Measurements from ENCODE around the gene FCRL6.

DNA sequence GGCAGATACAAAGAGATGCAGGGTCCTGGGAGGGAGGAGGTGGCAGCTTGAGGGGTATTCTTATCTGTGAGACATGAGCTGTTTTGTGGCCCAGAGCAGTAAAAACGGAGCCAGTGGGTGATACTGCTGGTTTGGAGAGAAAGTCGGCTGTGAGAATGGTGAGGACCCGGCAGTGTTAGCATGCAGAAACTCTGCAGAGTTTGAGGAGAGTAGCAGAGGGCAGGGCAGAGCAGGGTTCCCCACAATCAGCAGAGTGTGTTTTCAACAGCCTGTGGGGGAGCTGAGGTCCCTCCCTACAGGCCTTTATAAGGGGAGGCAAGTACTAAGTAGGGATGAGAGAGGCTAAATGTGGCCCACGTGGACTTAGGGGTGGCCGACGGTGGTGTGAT is 24.9 kb downstream of the FCRL6 start:
- no peak for TF ChIP-seq POLR2AphosphoS5 (IDR thresholded peaks at IDR 0.05; ENCODE audit: low read depth, low read length)
- TF ChIP-seq SIN3A (IDR thresholded peaks at IDR 0.05; ENCODE audit: borderline replicate concordance, insufficient read depth, low read depth, low read length): no peak
- TF ChIP-seq, protein P1, sequence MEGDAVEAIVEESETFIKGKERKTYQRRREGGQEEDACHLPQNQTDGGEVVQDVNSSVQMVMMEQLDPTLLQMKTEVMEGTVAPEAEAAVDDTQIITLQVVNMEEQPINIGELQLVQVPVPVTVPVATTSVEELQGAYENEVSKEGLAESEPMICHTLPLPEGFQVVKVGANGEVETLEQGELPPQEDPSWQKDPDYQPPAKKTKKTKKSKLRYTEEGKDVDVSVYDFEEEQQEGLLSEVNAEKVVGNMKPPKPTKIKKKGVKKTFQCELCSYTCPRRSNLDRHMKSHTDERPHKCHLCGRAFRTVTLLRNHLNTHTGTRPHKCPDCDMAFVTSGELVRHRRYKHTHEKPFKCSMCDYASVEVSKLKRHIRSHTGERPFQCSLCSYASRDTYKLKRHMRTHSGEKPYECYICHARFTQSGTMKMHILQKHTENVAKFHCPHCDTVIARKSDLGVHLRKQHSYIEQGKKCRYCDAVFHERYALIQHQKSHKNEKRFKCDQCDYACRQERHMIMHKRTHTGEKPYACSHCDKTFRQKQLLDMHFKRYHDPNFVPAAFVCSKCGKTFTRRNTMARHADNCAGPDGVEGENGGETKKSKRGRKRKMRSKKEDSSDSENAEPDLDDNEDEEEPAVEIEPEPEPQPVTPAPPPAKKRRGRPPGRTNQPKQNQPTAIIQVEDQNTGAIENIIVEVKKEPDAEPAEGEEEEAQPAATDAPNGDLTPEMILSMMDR (IDR thresholded peaks at IDR 0.05): no peak
- TF ChIP-seq, protein P2, sequence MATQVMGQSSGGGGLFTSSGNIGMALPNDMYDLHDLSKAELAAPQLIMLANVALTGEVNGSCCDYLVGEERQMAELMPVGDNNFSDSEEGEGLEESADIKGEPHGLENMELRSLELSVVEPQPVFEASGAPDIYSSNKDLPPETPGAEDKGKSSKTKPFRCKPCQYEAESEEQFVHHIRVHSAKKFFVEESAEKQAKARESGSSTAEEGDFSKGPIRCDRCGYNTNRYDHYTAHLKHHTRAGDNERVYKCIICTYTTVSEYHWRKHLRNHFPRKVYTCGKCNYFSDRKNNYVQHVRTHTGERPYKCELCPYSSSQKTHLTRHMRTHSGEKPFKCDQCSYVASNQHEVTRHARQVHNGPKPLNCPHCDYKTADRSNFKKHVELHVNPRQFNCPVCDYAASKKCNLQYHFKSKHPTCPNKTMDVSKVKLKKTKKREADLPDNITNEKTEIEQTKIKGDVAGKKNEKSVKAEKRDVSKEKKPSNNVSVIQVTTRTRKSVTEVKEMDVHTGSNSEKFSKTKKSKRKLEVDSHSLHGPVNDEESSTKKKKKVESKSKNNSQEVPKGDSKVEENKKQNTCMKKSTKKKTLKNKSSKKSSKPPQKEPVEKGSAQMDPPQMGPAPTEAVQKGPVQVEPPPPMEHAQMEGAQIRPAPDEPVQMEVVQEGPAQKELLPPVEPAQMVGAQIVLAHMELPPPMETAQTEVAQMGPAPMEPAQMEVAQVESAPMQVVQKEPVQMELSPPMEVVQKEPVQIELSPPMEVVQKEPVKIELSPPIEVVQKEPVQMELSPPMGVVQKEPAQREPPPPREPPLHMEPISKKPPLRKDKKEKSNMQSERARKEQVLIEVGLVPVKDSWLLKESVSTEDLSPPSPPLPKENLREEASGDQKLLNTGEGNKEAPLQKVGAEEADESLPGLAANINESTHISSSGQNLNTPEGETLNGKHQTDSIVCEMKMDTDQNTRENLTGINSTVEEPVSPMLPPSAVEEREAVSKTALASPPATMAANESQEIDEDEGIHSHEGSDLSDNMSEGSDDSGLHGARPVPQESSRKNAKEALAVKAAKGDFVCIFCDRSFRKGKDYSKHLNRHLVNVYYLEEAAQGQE (IDR thresholded peaks at IDR 0.05; ENCODE audit: insufficient read depth in 1 of 2, low read depth in 2 of 2, low read length in 1 of 2): no peak
